Occipital lobe (tissue), 2 donors: Measurements from ENCODE around the gene MT3. TPM values are rescaled to one million over a fixed set of nuclear protein-coding genes. Genes with fewer than 3 reads are reported as not detected.
"Not testable (repeated sequence)": the region's sequence is repeated elsewhere in the genome, so short reads cannot be mapped to it uniquely, and the experiment has no call there.

Source experiments
- DNase-seq: peaks from one replicate; lab custom pipeline; 2025; lab: John Stamatoyannopoulos, UW
- total RNA-seq: library from RNA; depleted of rRNA; stranded (reverse); fragments of >200 nt; gene quantifications from one replicate; pipeline ENCODE4 v1.2.3, GENCODE V29; 2014

The MT3 gene
- total RNA-seq, 1 donor from 2014 or later, result 8.6 TPM

- DNase-seq, result no peak
Observed at GRCh38 chr16:56580391-56581048, 8.8 kb upstream of the MT3 start.

DNA sequence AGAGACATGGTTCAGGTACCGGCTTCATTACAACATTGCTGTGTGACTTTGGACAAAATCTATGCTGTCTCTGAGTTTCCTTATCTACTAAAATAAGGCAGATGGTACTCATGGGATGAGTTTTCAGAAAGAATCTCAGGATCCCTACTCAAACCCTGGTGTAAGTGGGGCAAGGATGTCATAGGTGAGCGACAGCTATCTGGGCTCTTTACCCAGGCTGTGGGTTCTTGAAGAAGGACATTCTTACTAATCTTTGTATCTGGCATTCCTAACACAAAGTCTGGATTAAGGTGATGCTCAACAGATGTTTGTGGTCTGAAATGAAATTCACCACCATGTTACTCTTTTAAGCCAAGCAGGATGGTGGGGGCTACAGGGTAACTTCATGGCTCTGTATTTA, 6.4 kb upstream of the MT3 start:
- not testable (repeated sequence) for DNase-seq

DNA sequence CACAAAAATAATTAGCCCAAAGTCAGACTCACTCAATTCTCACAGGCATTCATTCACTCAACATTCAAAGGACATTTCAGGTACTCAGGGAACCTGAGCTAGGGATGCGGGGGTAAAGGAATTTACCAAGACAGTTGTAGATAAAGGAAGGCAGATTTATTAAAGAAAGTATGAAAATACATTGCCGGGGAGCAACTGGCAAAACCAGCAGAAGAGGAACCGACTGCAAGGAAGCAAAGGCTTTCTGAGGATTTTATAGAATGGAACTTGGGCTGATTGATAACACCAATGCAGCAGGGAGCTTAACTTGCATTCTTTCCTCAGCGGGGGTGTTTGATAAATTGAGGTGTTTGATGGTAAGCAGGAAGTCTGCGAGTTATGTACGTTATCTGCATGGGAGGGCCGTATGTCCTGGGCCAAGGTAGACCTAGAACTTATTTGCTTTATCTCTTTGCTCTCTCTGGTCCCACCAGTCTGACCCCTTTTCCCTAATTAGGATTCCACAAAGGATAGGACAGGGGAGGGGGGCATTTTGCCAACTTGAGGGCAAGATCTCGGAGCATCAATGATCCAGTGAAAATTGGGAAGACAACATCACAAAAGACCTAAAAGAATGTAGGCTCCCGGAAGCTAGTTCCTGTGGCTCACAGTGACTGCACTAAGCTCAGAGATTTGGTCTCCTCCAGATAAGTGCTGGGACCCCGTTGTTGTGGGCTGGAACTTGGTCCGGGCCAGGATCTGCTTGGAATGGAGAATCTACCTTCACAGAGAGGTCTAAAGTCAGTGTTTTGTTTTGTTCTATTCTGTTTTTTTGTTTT, 5.8 kb upstream of the MT3 start:
- no peak for DNase-seq

DNA sequence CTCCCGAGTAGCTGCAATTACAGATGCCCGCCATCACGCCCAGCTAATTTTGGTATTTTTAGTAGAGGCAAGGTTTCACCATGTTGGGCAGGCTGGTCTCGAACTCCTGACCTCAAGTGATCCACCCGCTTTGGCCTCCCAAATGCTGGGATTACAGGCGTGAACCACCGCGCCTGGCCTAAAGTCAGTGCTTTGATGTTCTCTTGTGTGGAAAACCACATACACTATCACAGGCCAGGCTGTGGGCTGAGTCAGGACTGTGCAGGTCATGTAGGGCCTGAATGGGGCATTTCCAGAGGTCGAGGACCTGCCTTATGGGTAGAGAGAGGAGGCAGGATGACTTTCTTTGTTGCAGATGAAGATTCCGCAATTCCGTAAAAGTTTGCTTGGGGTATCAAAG, 5.1 kb upstream of the MT3 start:
- DNase-seq, result no peak

DNA sequence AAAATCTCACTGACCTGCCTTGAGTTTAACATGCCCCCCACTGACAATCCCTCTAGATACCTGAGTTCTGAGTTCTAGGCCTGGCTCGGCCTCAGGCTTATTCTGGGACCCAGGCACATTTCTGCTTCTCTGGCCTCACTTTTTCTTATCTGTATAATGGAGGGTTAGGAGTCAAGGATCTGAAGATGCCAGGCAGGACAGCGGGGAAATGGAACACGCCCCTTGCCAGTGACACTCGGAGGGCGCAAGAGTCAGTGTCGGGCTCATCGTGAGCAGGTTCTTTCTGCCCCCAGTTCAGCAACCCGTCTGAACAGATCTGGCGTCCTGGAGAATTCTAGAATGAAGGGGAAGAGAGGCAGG, 567 bp upstream of the MT3 start:
- no peak for DNase-seq

GRCh38 chr16:56591377-56592060, 2.2 kb downstream of the MT3 start:
- DNase-seq, result no peak

DNA sequence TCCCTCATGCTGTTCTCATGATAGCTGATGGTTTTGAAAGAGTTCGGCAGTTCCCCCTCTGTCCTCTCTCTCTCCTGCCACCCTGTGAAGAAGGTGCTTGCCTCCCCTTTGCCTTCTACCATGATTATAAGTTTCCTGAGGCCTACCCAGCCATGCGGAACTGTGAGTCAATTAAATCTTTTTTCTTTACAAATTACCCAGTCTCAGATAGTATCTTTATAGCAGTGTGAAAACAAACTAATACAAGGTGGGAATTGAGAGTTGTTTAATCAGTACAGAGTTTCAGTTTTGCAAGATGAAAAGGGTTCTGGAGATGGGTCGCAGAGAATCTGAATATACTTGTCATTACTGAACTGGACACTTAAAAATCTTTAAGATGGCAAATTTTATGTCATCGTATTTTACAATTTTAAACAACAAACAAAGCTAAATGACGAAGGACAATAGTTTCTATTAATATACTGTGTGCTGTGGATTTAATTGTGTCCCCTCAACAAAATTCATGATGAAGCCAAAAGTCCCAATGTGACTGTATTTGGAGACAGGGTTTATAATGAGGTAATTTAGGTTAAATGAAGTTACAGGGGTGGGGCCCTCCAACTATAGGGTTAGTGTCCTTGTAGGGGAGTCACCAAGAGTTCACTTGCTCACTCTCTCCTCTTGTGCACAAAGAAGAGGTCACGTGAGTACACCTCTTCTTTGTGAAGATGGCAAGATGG, 4.4 kb downstream of the MT3 start:
- no peak for DNase-seq

DNA sequence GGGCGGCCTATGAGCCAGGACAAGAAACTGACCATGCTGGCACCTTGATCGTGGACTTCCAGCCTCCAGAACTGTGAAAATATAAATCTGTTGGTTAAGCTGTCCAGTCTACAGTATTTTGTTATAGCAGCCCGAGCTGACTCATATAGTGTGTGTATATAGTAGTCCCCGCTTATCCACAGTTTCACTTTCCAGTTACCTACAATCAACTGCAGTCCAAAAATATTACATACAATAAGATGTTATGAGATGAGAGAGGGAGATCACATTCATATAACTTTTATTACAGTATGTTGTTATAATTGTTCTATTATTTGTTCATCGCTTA, 4.9 kb downstream of the MT3 start:
- no peak for DNase-seq

- DNase-seq, result peak; percentile 42
Observed at GRCh38 chr16:56600398-56600999, 11.2 kb downstream of the MT3 start.

GRCh38 chr16:56601325-56601724, 12.0 kb downstream of the MT3 start:
- DNase-seq, result no peak

GRCh38 chr16:56603589-56603988, 14.3 kb downstream of the MT3 start:
- no peak for DNase-seq

- no peak for DNase-seq
Observed at GRCh38 chr16:56604966-56605365, 15.6 kb downstream of the MT3 start.

GRCh38 chr16:56605475-56605874, 16.1 kb downstream of the MT3 start:
- DNase-seq, result no peak

GRCh38 chr16:56606071-56606475, 16.7 kb downstream of the MT3 start:
- no peak for DNase-seq

- no peak for DNase-seq
Observed at GRCh38 chr16:56606476-56607108, 17.3 kb downstream of the MT3 start.

- DNase-seq, result no peak
Observed at GRCh38 chr16:56607109-56607618, 17.8 kb downstream of the MT3 start.

GRCh38 chr16:56607675-56608042, 18.3 kb downstream of the MT3 start:
- DNase-seq, result no peak

DNA sequence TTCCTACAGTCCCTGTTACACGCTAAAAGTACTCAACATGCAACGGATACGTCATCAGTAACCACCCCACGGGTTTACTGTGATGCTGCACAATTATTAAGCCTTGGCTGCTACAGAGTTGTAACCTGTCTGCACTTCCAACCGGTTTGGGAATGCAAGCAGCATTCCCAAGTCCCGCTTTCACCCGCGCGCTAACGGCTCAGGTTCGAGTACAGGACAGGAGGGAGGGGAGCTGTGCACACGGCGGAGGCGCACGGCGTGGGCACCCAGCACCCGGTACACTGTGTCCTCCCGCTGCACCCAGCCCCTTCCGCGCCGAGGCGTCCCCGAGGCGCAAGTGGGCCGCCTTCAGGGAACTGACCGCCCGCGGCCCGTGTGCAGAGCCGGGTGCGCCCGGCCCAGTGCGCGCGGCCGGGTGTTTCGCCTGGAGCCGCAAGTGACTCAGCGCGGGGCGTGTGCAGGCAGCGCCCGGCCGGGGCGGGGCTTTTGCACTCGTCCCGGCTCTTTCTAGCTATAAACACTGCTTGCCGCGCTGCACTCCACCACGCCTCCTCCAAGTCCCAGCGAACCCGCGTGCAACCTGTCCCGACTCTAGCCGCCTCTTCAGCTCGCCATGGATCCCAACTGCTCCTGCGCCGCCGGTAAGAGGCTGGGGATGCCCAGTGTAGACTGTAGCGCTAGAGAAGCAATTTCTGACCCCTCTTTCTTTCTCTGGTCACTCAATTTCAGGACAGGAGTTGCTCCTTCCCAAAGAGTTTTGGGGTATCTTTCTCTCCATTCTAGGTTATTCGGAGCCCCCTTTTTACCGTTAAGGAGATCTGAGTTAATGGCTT, 18.9 kb downstream of the MT3 start, which contains the start of gene MT2A:
Gene MT2A (plus strand): TSS at position 542 of the 833 bp plus-strand sequence. CDS start 72 bp downstream, at position 614.
- DNase-seq, result peak; percentile 85

DNA sequence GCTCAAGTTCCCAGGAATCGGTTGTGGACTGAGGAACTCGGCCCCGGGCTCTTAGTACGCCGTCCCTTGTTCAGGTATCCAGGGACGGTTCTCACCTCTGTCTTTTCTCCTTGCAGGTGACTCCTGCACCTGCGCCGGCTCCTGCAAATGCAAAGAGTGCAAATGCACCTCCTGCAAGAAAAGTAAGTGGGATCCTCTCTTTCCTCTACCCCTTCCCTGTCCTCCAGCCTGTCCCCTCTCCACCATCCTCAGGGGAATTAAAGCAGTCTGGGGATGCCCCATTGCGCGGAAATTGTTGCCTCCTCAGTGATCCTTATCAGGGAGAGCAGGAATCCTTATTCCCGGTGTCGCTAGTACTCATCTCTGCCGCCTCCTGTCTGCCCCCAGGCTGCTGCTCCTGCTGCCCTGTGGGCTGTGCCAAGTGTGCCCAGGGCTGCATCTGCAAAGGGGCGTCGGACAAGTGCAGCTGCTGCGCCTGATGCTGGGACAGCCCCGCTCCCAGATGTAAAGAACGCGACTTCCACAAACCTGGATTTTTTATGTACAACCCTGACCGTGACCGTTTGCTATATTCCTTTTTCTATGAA, 19.6 kb downstream of the MT3 start:
- no peak for DNase-seq
